ENCODE results near the gene PLEKHA5. TPM values are rescaled to one million over a fixed set of nuclear protein-coding genes. Genes with fewer than 3 reads are reported as not detected.
"Not testable (repeated sequence)": the region's sequence is repeated elsewhere in the genome, so short reads cannot be mapped to it uniquely, and the experiment has no call there.

Gene PLEKHA5
- total RNA-seq, 8 experiments from 2014 or later = 17.6 to 72.2 (median 27.1) TPM

DNA sequence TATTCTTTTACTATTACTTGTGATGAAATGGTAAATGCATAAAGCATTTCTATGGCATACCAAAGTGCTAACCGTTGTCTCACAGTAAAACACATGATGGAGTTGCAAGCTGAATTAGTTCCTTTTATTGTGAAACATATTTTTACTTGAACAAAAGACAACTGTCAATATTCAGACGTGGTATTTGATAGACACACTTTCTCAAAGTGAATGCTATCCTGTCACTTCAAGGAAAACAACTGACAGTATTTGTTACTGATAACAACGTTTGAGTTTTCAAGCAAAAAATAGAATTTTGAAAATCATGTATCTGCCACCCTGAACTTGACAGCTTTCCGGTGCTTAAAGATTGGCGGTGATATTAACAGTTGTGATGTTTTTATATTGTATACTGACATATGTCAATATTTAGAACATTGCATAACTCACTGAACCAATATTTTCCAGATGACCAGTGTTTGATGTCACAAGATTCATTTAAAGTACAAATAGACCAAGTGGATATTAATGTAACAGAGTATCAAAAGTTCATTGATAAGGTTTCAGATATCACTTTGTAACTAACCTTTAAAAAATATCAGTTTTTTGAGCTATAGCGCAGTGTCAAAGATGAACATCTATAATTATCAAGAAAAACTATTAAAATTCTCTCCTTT, 156.4 kb downstream of the PLEKHA5 start:
- in situ Hi-C loops (cut with MboI; ENCODE audit: low pct_unique_long_range_greater_than_20kb in 2 of 9, low sequenced_read_pairs in 9 of 9, unreplicated experiment in 9 of 9) = no loop called here
- Histone ChIP-seq H3K27ac (no peak overlapping the region), H3K4me3 (no peak overlapping the region), H3K4me1 (replicated peaks in 1 of 2) (no peaks in the 10 kb centered on the region)
- ATAC-seq (replicated peaks in 6 of 8) = no peak
- WGBS, 10 experiments = 39 to 93% (median 72%) methylated on average over 3 to 6 of the region's 6 CpGs

DNA sequence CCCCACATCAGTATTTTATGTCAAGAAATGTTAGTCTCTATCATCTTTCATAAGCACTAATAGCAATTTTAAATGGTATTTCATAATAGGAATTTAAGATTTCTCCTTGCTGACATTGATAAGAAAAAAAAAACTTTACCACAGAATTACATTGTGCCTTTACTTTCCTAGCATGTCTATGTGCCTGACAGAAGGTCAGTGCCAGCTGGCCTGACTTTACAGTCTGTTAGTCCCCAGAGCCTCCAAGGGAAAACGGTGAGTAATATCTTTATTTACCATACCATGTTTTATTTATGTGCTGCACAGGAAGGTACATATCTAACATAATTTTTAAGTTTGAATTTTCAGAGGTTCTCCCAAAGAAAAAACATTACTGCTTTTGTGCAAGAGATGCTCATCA, 157.8 kb downstream of the PLEKHA5 start:
- 0 to 100% (median 50%) methylated on average over 1 of the region's 1 CpG; no CpG with 5 or more reads in 2 of the 10 experiments for WGBS, 10 experiments
- Histone ChIP-seq H3K4me1 (replicated peaks in 1 of 2) (no peaks in the 10 kb centered on the region), H3K4me3 (no peak overlapping the region), H3K27ac (no peak overlapping the region)
- peak in 3 of 8 experiments; percentile 28 to 43 (median 33) for ATAC-seq (replicated peaks in 6 of 8)
- in situ Hi-C loops (cut with MboI; ENCODE audit: low pct_unique_long_range_greater_than_20kb in 2 of 9, low sequenced_read_pairs in 9 of 9, unreplicated experiment in 9 of 9) = no loop called here

DNA sequence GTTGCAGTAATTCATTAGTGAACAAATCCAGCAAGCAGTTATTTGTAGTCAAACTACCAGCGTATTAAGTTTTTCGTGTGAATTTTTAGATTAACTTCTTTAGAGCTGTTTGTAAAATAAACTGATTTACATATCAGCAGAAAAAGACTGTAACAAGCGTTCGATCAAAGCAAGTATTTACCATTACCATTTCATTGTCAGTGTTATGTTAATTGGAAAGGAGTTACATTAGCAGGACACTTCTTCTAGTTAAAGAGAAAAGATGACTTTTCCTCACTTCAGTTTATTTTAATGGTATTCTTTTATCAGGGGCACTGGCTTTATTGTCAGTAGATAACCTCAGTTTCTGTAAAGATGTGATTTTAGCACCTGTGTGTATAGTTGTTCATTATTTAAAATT, 158.6 kb downstream of the PLEKHA5 start:
- WGBS, 10 experiments = 50 to 100% (median 87%) methylated on average over 1 to 4 of the region's 4 CpGs

DNA sequence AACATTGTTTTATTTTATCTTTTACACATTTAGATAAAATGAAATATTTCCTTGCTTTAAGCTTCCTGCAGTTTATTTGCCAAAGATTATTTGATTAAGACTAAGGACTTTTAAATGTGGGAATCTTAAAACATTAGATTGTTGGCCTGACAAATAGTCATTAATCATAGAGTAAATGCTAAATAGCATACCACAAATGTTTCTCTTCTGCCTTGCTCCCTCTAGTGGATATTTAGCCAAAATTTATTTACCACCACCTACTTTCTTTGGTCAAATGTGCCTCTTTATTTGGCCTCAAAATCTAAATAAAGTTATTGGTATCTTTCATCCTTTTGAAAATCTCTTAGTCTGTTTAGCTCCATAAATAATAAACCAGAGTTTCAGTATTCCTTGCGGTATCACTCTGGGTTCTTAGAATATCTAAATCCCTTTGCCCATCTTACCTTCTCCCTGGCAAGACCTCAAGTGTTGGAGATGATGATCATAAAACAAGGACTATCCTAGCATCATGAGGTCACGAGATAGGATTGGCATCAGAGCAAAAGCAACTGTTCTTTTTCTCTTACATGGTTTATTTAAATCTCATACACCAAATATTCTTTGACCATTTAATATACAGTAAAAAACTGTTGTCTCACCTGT, 159.2 kb downstream of the PLEKHA5 start:
- Histone ChIP-seq H3K4me3 (no peak overlapping the region), H3K4me1 (replicated peaks in 1 of 2) (no peaks in the 10 kb centered on the region), H3K27ac (no peak overlapping the region)
- in situ Hi-C loops (cut with MboI; ENCODE audit: low pct_unique_long_range_greater_than_20kb in 2 of 9, low sequenced_read_pairs in 9 of 9, unreplicated experiment in 9 of 9) = no loop called here
- peak in 3 of 8 experiments; percentile 50 to 66 (median 56) for ATAC-seq (replicated peaks in 6 of 8)
- 33 to 100% (median 70%) methylated on average over 1 to 2 of the region's 2 CpGs; no CpG with 5 or more reads in 1 of the 10 experiments for WGBS, 10 experiments

More for the DNA sequence above, 158.6 kb downstream of the PLEKHA5 start:
- Histone ChIP-seq H3K4me3 (no peak overlapping the region), H3K27ac (no peak overlapping the region), H3K4me1 (replicated peaks in 1 of 2) (no peaks in the 10 kb centered on the region)
- no peak for ATAC-seq (replicated peaks in 6 of 8)
- in situ Hi-C loops (cut with MboI; ENCODE audit: low pct_unique_long_range_greater_than_20kb in 2 of 9, low sequenced_read_pairs in 9 of 9, unreplicated experiment in 9 of 9) = no loop called here

DNA sequence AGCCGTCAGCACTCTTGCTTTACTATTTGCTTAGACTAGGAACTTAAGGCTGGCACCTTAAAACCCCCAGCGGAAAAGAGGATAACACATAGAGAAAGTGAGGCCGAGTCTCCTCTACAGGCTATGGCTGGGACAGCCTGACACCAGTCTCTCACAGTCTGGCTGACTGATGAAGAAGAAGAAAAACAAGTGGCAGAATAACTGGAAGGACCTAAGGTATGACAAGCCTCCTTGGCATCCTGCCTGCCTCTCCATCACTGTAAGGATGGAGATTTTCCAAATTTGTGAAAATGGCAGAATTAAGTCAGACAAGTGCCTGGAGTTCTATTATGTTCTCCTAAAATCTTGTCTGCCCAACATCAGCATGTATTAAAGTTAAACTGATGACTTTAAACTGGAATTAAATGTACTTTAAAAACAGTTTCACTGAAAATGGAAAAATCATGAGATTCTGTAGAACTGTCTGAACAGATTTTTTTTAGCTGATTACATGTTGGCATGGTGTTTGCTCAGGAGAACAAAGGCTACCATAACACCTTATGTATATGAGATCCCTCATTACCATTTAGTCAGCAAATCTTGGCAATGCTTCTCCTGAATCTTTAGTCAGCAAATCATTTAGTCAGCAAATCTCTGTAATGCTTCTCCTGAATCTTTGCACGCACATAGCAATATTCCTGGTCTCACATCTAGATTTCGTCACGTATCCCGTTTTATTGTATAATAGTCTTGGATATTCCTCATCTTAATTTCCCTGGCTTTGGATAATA, 169.5 kb downstream of the PLEKHA5 start:
- ATAC-seq (replicated peaks in 6 of 8) = peak in 3 of 8 experiments; percentile 57 to 87 (median 79)
- no peak overlapping the region for H3K4me3 ChIP-seq
- no peaks in the 10 kb centered on the region for H3K4me1 ChIP-seq (replicated peaks in 1 of 2)
- 53 to 100% (median 95%) methylated on average over 2 to 7 of the region's 7 CpGs; no CpG with 5 or more reads in 1 of the 10 experiments for WGBS, 10 experiments
- no peak overlapping the region for H3K27ac ChIP-seq
- in situ Hi-C loops (cut with MboI; ENCODE audit: low pct_unique_long_range_greater_than_20kb in 2 of 9, low sequenced_read_pairs in 9 of 9, unreplicated experiment in 9 of 9) = no loop called here

DNA sequence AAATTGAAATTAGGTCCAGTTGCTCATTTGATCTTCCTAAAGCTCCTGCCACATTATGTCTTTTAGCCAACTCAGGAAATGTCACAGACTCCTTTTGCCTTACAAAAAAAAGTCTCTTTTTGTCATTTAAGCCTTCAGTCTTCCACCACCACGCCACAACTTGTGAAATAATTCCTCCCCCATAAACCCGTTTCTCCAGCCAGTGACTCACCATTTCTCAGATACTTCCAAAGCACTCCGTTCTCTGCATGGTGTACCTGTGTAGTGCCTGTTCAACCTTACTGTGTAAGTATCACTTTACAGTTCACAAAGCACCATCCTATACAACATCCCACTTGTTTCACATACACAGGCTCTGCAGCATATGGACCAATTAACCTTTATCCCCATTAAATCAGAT, 170.2 kb downstream of the PLEKHA5 start:
- H3K4me1 ChIP-seq (replicated peaks in 1 of 2) = no peaks in the 10 kb centered on the region
- in situ Hi-C loops (cut with MboI; ENCODE audit: low pct_unique_long_range_greater_than_20kb in 2 of 9, low sequenced_read_pairs in 9 of 9, unreplicated experiment in 9 of 9) = no loop called here
- no peak overlapping the region for H3K27ac ChIP-seq
- no peak overlapping the region for H3K4me3 ChIP-seq
- 7 to 100% (median 74%) methylated on average over 1 to 3 of the region's 3 CpGs; no CpG with 5 or more reads in 1 of the 10 experiments for WGBS, 10 experiments
- peak in 3 of 8 experiments; percentile 15 to 54 (median 42) for ATAC-seq (replicated peaks in 6 of 8)

DNA sequence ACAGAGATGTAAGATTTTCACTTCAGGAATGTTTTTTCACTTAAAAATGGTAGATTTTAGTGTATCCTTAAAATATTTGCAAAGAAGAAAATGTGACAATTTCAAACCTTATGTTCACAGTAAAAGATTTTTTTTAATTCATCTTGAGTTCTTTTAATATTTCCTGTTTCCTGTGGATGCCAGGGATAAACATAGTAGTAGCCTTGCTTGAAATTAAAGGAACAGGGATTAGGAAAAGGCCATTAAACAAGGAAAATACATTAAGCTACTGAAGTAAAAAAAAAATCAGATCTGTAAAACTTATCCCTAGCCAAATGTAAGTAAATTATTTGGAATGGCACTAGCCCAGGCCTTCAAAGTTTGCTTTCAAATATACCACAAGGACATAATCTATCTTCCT, 171.7 kb downstream of the PLEKHA5 start:
- no peak for ATAC-seq (replicated peaks in 6 of 8)
- H3K4me3 ChIP-seq = no peak overlapping the region
- H3K4me1 ChIP-seq (replicated peaks in 1 of 2) = no peaks in the 10 kb centered on the region
- in situ Hi-C loops (cut with MboI; ENCODE audit: low pct_unique_long_range_greater_than_20kb in 2 of 9, low sequenced_read_pairs in 9 of 9, unreplicated experiment in 9 of 9) = no loop called here
- H3K27ac ChIP-seq = no peak overlapping the region

DNA sequence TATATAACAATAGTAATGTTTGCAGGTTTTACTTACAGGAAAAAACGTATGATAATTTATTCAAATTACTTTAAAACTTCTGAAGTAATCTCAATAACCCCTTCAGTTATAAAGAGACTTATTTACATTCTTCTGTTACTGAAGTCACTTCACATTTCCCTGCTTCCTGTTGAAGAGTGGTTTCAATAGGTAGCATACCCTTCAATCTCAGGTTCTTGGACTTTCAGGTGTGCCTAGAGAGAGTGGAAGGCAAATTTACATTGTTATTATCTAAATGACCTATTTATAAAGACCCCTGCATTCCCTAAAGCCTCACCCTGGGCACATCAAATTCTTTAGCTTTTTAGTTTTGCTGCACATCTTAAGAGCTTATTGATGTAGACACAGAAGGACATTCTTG, 172.2 kb downstream of the PLEKHA5 start:
- ATAC-seq (replicated peaks in 6 of 8) = no peak
- 0 to 100% (median 88%) methylated on average over 1 of the region's 1 CpG; no CpG with 5 or more reads in 1 of the 10 experiments for WGBS, 10 experiments
- no peak overlapping the region for H3K4me3 ChIP-seq
- in situ Hi-C loops (cut with MboI; ENCODE audit: low pct_unique_long_range_greater_than_20kb in 2 of 9, low sequenced_read_pairs in 9 of 9, unreplicated experiment in 9 of 9) = no loop called here
- H3K27ac ChIP-seq = no peak overlapping the region
- no peaks in the 10 kb centered on the region for H3K4me1 ChIP-seq (replicated peaks in 1 of 2)

DNA sequence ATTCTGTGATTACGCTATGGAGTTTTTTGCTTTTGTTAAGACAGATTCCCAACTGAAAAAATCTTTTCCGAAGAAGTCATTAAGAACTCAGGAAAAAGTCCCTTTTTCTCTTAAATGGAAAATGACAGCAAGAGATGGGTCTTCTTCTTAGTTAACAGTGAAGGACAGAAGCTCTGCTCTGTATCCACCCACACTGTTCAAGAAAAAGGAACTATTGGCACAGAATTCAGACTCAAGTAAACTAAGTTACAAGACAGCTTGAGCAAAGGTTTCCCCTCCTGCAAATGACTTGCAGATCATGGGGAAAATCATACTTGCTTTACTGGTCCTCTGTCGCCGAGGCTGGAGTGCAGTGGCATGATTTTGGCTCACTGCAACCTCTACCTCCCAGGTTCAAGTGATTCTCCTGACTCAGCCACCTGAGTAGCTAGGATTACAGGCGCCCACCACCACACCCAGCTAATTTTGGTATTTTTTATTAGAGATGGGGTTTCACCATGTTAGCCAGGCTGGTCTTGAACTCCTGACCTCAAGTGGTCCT, 172.6 kb downstream of the PLEKHA5 start:
- Histone ChIP-seq H3K4me1 (replicated peaks in 1 of 2) (no peaks in the 10 kb centered on the region), H3K4me3 (no peak overlapping the region), H3K27ac (no peak overlapping the region)
- in situ Hi-C loops (cut with MboI; ENCODE audit: low pct_unique_long_range_greater_than_20kb in 2 of 9, low sequenced_read_pairs in 9 of 9, unreplicated experiment in 9 of 9) = no loop called here
- ATAC-seq (replicated peaks in 6 of 8) = no peak
- 85 to 100% (median 100%) methylated on average over 1 to 4 of the region's 5 CpGs; no CpG with 5 or more reads in 1 of the 10 experiments for WGBS, 10 experiments

DNA sequence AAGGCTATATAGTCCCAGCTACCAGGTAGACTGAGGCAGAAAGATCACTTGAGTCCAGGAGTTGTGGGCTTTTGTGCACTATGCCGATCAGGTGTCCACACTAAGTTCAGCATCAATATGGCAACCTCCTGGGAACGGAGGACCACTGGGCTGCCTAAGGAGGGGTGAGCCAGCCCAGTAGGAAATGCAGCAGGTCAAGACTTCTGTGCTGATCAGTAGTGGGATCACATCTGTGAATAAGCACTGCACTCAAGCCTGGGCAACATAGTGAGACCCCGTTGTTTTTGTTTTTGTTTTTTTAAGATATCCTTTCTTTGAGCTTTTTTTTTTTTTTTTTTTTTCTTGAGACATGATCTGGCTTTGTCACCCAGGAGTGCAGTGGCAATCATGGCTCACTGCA, 174.0 kb downstream of the PLEKHA5 start:
- no peak for ATAC-seq (replicated peaks in 6 of 8)
- in situ Hi-C loops (cut with MboI; ENCODE audit: low pct_unique_long_range_greater_than_20kb in 2 of 9, low sequenced_read_pairs in 9 of 9, unreplicated experiment in 9 of 9) = no loop called here
- WGBS, 10 experiments = 80 to 100% (median 98%) methylated on average over 1 to 3 of the region's 3 CpGs
- Histone ChIP-seq H3K4me3 (no peak overlapping the region), H3K4me1 (replicated peaks in 1 of 2) (no peaks in the 10 kb centered on the region), H3K27ac (no peak overlapping the region)

DNA sequence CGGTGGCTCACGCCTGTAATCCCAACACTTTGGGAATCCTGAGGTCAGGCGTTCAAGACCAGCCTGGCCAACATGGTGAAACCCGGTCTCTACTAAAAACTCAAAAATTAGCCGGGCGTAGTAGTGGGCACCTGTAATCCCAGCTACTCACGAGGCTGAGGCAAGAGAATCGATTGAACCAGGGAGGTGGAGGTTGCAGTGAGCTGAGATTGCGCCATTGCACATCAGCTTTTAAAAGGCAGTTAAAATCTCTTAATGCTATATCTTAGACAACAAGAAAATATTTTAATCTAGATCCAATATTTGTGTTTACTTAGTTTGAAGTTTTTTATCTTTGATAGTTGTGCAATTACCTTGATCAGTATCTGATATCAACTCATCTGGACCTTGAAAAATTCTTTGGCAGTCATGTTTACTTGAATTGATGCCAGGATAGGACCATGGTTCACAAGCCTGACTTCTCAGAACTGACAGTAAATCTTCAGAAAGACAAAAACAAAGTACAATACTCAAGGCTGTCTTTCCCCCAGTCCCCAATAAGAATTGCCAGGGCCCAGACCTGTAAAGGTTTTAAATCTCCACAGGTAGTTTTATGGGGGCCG, 174.7 kb downstream of the PLEKHA5 start:
- Histone ChIP-seq H3K4me3 (no peak overlapping the region), H3K4me1 (replicated peaks in 1 of 2) (no peaks in the 10 kb centered on the region), H3K27ac (no peak overlapping the region)
- in situ Hi-C loops (cut with MboI; ENCODE audit: low pct_unique_long_range_greater_than_20kb in 2 of 9, low sequenced_read_pairs in 9 of 9, unreplicated experiment in 9 of 9) = no loop called here
- no peak for ATAC-seq (replicated peaks in 6 of 8)
- WGBS, 10 experiments = 77 to 100% (median 95%) methylated on average over 2 to 7 of the region's 10 CpGs; no CpG with 5 or more reads in 1 of the 10 experiments

DNA sequence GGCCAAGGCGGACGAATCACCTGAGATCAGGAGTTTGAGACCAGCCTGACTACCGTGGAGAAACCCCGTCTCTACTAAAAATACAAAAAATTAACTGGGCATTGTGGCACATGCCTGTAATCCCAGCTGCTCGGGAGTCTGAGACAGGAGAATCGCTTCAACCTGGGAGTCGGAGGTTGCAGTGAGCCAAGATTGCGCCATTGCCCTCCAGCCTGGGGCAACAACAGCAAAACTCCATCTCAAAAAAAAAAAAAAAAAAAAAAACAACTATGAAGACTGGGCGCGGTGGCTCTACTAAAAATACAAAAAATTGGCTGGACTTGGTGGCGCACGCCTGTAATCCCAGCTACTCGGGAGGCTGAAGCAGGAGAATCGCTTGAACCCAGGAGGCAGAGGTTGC, 176.1 kb downstream of the PLEKHA5 start:
- 94 to 100% (median 99%) methylated on average over 6 to 14 of the region's 14 CpGs; no CpG with 5 or more reads in 1 of the 10 experiments for WGBS, 10 experiments
- H3K4me3 ChIP-seq; H3K4me1 ChIP-seq (replicated peaks in 1 of 2); ATAC-seq (replicated peaks in 6 of 8); in situ Hi-C loops (cut with MboI; ENCODE audit: low pct_unique_long_range_greater_than_20kb in 2 of 9, low sequenced_read_pairs in 9 of 9, unreplicated experiment in 9 of 9); H3K27ac ChIP-seq: not testable (repeated sequence)

DNA sequence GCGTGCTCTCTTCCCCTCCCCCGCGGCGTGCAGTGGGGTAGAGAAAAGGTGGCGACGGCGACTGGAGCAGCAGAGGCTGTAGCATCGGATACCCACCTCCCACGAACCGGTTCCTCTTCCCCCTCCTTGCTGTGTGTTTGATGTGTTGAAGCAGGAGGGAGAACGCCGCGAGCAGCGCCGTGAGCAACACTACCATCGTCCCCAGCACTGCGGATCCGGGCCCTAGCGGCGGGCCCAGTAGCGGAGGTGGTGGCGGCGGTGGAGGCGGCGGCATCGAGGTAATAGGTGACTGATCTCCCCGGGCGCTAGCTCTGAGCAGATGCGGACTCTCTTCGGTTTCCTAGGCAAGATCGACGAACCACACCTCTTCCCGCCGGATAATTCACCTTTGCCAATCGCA, 176.8 kb downstream of the PLEKHA5 start:
- Histone ChIP-seq H3K4me1 (replicated peaks in 1 of 2) (no peaks in the 10 kb centered on the region), H3K4me3 (no peak overlapping the region), H3K27ac (no peak overlapping the region)
- in situ Hi-C loops (cut with MboI; ENCODE audit: low pct_unique_long_range_greater_than_20kb in 2 of 9, low sequenced_read_pairs in 9 of 9, unreplicated experiment in 9 of 9) = no loop called here
- 93 to 100% (median 97%) methylated on average over 3 to 6 of the region's 35 CpGs; no CpG with 5 or more reads in 7 of the 10 experiments for WGBS, 10 experiments
- ATAC-seq (replicated peaks in 6 of 8) = no peak
